Measurements from ENCODE around the gene TIGAR.

TIGAR gene

DNA sequence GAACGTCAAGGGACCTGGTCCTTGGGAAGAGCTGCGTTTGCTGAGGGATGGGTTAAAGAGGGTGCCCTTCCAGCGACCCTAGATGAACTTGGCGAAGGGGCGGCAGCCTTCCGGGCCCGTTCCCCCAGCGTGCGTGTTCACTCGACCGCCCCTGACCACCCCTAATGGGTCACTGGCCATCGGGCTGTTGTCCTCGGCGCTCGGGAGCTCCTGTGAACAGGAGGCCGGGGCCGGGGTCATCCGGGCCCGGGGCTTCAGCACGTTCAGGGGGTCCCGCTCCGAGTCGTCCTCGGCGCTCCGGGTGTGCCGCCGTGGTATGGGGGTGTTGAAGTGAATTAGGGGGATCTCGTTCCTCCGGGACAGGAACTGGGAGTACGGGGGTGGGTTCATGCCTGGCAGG lies 49.3 kb downstream of the TIGAR start:
- Histone ChIP-seq H3K27me3 (ENCODE audit: control insufficient read depth in 2 of 2, insufficient read depth in 2 of 2, low read length in 2 of 2) (peaks cover 5% of the 10 kb centered on the region in 2 donors), H3K27ac (ENCODE audit: low read depth in 2 of 2, low read length in 2 of 2) (no peak overlapping the region), H3K9ac (ENCODE audit: low read depth in 1 of 2, low read length in 2 of 2) (no peak overlapping the region), H3K36me3 (ENCODE audit: control insufficient read depth in 2 of 2, insufficient read depth in 2 of 2, low read length in 2 of 2) (no peaks in the 10 kb centered on the region), H3K4me1 (ENCODE audit: control insufficient read depth in 2 of 2, insufficient read depth in 2 of 2, low read length in 2 of 2) (no peaks in the 10 kb centered on the region), H3K9me3 (ENCODE audit: control insufficient read depth in 2 of 2, low read length in 2 of 2) (no peaks in the 10 kb centered on the region), H3K4me3 (ENCODE audit: low read length in 2 of 2) (no peak overlapping the region)

DNA sequence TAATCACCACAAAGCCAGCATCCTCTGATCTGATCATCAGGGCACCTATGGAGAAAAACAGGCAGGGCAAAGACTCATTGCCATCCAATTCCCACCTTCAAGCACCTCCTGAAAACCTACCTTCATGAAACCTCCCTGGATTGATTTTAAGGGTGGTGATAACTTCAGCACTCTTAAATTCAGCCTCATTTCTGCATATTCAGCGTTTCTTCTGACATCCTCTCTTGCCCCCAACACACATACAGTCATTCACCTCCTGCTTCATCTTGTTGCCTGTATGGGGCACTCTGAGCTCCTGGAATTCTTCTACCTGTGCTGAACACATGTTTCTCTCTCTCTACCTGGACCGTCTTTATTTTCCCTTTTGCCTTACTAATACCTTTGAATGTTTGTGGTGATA lies 51.6 kb downstream of the TIGAR start:
- no peak overlapping the region for H3K4me3 ChIP-seq (ENCODE audit: low read length in 2 of 2)
- H3K4me1 ChIP-seq (ENCODE audit: control insufficient read depth in 2 of 2, insufficient read depth in 2 of 2, low read length in 2 of 2) = no peaks in the 10 kb centered on the region
- no peaks in the 10 kb centered on the region for H3K9me3 ChIP-seq (ENCODE audit: control insufficient read depth in 2 of 2, low read length in 2 of 2)
- H3K27me3 ChIP-seq (ENCODE audit: control insufficient read depth in 2 of 2, insufficient read depth in 2 of 2, low read length in 2 of 2) = peaks cover 5 to 6% of the 10 kb centered on the region in 2 donors
- H3K36me3 ChIP-seq (ENCODE audit: control insufficient read depth in 2 of 2, insufficient read depth in 2 of 2, low read length in 2 of 2) = no peaks in the 10 kb centered on the region
- no peak overlapping the region for H3K27ac ChIP-seq (ENCODE audit: low read depth in 2 of 2, low read length in 2 of 2)
- no peak overlapping the region for H3K9ac ChIP-seq (ENCODE audit: low read depth in 1 of 2, low read length in 2 of 2)

DNA sequence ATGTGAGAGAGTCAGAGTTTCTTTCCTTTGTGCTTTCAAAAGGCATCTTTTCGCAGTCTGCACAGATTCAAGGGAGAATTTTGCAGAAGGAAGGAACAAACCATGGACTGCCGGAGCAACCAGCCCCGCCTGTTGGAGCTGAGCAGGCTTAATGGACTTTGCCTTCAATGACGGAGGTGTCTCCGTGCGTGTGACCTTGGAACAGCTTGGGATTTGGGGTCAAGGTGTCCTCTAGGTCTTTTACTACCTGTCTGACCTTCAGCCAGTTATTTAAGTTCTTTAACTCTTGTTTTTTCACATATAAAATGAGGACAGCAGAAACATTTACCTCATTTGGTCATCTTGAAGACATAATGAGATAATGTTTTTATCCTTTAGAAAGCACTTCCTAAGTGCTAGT lies 54.4 kb downstream of the TIGAR start:
- H3K27me3 ChIP-seq (ENCODE audit: control insufficient read depth in 2 of 2, insufficient read depth in 2 of 2, low read length in 2 of 2) = peaks cover 5 to 8% of the 10 kb centered on the region in 2 donors
- H3K4me1 ChIP-seq (ENCODE audit: control insufficient read depth in 2 of 2, insufficient read depth in 2 of 2, low read length in 2 of 2) = no peaks in the 10 kb centered on the region
- no peak overlapping the region for H3K9ac ChIP-seq (ENCODE audit: low read depth in 1 of 2, low read length in 2 of 2)
- no peak overlapping the region for H3K27ac ChIP-seq (ENCODE audit: low read depth in 2 of 2, low read length in 2 of 2)
- no peaks in the 10 kb centered on the region for H3K36me3 ChIP-seq (ENCODE audit: control insufficient read depth in 2 of 2, insufficient read depth in 2 of 2, low read length in 2 of 2)
- no peaks in the 10 kb centered on the region for H3K9me3 ChIP-seq (ENCODE audit: control insufficient read depth in 2 of 2, low read length in 2 of 2)
- H3K4me3 ChIP-seq (ENCODE audit: low read length in 2 of 2) = no peak overlapping the region

DNA sequence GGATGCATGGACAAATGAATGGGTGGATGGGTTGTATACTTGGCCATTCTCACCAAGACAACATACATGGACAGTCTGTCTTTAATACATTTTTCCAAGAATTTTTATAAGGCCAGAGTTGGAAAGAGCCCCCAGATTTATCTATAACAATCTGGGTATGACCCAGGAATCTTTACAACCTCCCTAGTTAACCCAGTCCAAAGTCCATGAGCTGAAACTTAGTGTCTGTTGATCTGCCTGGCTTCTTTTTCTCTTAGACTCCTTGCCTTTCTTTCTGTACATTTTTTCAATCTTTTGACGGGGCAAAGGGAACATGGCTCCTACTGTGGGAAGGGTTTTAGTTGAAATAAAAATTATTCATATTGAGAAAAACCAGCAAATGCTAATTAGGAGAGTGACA lies 57.8 kb downstream of the TIGAR start:
- no peaks in the 10 kb centered on the region for H3K9me3 ChIP-seq (ENCODE audit: control insufficient read depth in 2 of 2, low read length in 2 of 2)
- peaks cover 5 to 7% of the 10 kb centered on the region in 2 donors for H3K27me3 ChIP-seq (ENCODE audit: control insufficient read depth in 2 of 2, insufficient read depth in 2 of 2, low read length in 2 of 2)
- no peak overlapping the region for H3K27ac ChIP-seq (ENCODE audit: low read depth in 2 of 2, low read length in 2 of 2)
- no peak overlapping the region for H3K9ac ChIP-seq (ENCODE audit: low read depth in 1 of 2, low read length in 2 of 2)
- no peak overlapping the region for H3K4me3 ChIP-seq (ENCODE audit: low read length in 2 of 2)
- H3K36me3 ChIP-seq (ENCODE audit: control insufficient read depth in 2 of 2, insufficient read depth in 2 of 2, low read length in 2 of 2) = no peaks in the 10 kb centered on the region
- no peaks in the 10 kb centered on the region for H3K4me1 ChIP-seq (ENCODE audit: control insufficient read depth in 2 of 2, insufficient read depth in 2 of 2, low read length in 2 of 2)

DNA sequence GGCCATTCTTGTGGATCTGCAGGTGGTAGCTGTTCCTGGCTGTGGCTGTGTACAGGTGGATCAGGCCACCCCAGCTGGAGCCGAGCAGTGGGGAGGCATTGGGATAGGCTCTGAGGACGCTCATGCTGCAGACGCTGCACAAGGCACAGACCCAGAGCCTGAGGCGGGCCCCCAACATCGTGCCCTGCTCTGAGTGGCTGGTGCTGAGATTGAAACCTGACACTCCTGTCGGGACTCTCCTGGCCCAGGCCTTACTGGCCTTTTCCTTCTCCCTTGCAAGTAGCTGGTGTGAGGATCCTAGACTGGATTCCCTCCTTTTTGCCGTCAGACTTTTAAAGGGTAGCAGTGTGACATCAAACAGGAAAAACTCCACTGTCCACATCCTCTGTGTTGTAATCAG lies 58.4 kb downstream of the TIGAR start, which contains the start of gene FGF23:
Gene FGF23, minus strand, starts transcription at position 308 of the 400 bp plus-strand sequence. Its CDS starts 130 bp downstream, at position 178.
- H3K4me3 ChIP-seq (ENCODE audit: low read length in 2 of 2) = no peak within 1 kb of the TSS
- no peak within 1 kb of the TSS for H3K9ac ChIP-seq (ENCODE audit: low read depth in 1 of 2, low read length in 2 of 2)
- peaks cover 5 to 7% of the 10 kb centered on the region in 2 donors for H3K27me3 ChIP-seq (ENCODE audit: control insufficient read depth in 2 of 2, insufficient read depth in 2 of 2, low read length in 2 of 2)
- H3K4me1 ChIP-seq (ENCODE audit: control insufficient read depth in 2 of 2, insufficient read depth in 2 of 2, low read length in 2 of 2) = no peaks in the 10 kb centered on the region
- H3K9me3 ChIP-seq (ENCODE audit: control insufficient read depth in 2 of 2, low read length in 2 of 2) = no peaks in the 10 kb centered on the region
- H3K36me3 ChIP-seq (ENCODE audit: control insufficient read depth in 2 of 2, insufficient read depth in 2 of 2, low read length in 2 of 2) = no peaks in the 10 kb centered on the region
- no peak within 1 kb of the TSS for H3K27ac ChIP-seq (ENCODE audit: low read depth in 2 of 2, low read length in 2 of 2)

DNA sequence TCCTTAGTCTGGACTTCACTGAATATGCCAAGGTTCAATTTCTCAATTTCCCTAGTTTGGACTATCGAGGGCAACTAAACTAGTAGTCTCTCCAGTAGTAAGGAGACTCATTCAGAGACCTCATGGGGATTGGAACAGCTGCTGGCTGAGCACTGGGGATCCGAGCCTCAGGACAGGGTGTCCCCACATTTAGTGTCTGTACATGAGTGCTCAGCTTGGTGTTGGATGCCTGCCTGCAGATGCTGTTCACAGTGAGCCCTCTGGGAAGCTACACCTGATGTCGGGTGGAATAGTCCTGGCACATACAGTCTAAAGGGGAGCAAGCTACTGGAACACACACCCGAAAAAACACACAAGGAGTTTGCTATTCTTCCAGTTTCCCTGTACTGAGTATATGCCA lies 59.3 kb downstream of the TIGAR start:
- Histone ChIP-seq H3K4me3 (ENCODE audit: low read length in 2 of 2) (no peak overlapping the region), H3K27me3 (ENCODE audit: control insufficient read depth in 2 of 2, insufficient read depth in 2 of 2, low read length in 2 of 2) (peaks cover 0 to 7% of the 10 kb centered on the region in 2 donors), H3K36me3 (ENCODE audit: control insufficient read depth in 2 of 2, insufficient read depth in 2 of 2, low read length in 2 of 2) (no peaks in the 10 kb centered on the region), H3K9me3 (ENCODE audit: control insufficient read depth in 2 of 2, low read length in 2 of 2) (no peaks in the 10 kb centered on the region), H3K27ac (ENCODE audit: low read depth in 2 of 2, low read length in 2 of 2) (no peak overlapping the region), H3K9ac (ENCODE audit: low read depth in 1 of 2, low read length in 2 of 2) (no peak overlapping the region), H3K4me1 (ENCODE audit: control insufficient read depth in 2 of 2, insufficient read depth in 2 of 2, low read length in 2 of 2) (no peaks in the 10 kb centered on the region)

DNA sequence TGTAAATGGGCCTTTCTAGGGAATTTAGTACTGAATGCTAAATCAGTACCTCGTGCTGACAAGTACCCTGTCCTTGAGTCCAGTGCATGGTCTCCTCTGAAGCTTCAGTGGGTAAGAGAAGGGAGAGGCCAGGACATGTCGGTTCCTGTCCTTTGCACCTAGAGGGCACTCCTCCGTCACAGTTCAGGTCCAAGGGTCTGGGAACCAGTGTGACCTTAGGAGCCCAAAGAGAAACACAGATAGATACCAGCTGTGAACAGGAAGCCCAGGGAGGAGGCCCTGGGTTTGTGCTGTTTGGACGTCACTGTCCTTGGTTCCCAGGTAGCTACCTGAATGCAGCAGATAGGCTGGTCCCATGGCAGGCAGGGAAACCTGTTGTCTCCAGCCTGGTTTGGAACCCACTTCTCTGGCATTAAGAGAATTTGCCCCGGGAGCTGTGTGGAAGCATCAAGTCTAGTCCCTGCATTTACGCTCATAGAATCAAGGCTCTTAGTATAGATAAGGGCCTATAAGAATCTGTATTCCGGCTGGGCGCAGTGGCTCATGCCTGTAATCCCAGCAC lies 62.4 kb downstream of the TIGAR start:
- no peaks in the 10 kb centered on the region for H3K9me3 ChIP-seq (ENCODE audit: control insufficient read depth in 2 of 2, low read length in 2 of 2)
- H3K36me3 ChIP-seq (ENCODE audit: control insufficient read depth in 2 of 2, insufficient read depth in 2 of 2, low read length in 2 of 2) = no peaks in the 10 kb centered on the region
- H3K27me3 ChIP-seq (ENCODE audit: control insufficient read depth in 2 of 2, insufficient read depth in 2 of 2, low read length in 2 of 2) = peaks cover 0 to 4% of the 10 kb centered on the region in 2 donors
- no peak overlapping the region for H3K4me3 ChIP-seq (ENCODE audit: low read length in 2 of 2)
- H3K9ac ChIP-seq (ENCODE audit: low read depth in 1 of 2, low read length in 2 of 2) = no peak overlapping the region
- H3K4me1 ChIP-seq (ENCODE audit: control insufficient read depth in 2 of 2, insufficient read depth in 2 of 2, low read length in 2 of 2) = no peaks in the 10 kb centered on the region
- no peak overlapping the region for H3K27ac ChIP-seq (ENCODE audit: low read depth in 2 of 2, low read length in 2 of 2)

DNA sequence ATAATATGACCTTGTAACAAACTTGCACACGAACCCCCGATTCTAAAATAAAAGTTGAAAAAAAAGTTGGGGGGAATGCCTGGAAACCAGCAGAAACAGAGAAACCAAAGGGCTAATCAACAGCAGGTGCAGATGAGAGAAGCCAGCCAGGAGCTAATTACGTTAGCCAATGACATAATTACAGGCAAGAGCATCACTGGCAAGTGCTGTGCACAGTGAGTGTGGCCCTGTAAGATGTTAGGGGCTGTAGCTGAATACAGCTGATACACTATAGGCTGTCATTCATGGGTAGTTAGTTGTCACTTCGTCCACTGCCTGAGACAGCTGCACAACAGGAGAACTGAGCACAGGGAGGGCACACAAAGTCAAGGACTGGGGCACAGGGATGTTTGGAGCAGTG lies 65.8 kb downstream of the TIGAR start:
- H3K27me3 ChIP-seq (ENCODE audit: control insufficient read depth in 2 of 2, insufficient read depth in 2 of 2, low read length in 2 of 2) = no peaks in the 10 kb centered on the region

DNA sequence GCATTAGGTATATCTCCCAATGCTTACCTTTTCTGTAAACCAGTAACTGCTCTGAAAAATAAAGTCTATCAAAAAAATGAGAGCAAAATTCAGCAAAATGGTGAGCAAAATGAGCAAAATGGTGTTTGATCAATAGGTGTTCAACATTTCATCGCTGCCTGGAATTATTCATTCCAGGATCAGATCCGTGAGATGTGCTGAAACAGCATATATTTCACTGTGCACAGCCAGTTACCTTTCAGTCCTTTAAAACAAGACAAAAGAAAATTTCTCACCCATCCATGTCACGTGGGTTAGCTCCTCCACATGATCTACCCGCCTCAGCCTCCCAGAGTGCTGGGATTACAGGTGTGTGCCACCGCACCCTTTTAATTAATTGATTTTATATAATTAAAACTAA lies 66.6 kb downstream of the TIGAR start:
- H3K27me3 ChIP-seq (ENCODE audit: control insufficient read depth in 2 of 2, insufficient read depth in 2 of 2, low read length in 2 of 2) = no peaks in the 10 kb centered on the region

More for the DNA sequence above, 65.8 kb downstream of the TIGAR start:
- Histone ChIP-seq H3K4me1 (ENCODE audit: control insufficient read depth in 2 of 2, insufficient read depth in 2 of 2, low read length in 2 of 2) (no peaks in the 10 kb centered on the region), H3K9ac (ENCODE audit: low read depth in 1 of 2, low read length in 2 of 2) (no peak overlapping the region), H3K27ac (ENCODE audit: low read depth in 2 of 2, low read length in 2 of 2) (no peak overlapping the region), H3K9me3 (ENCODE audit: control insufficient read depth in 2 of 2, low read length in 2 of 2) (no peaks in the 10 kb centered on the region), H3K4me3 (ENCODE audit: low read length in 2 of 2) (no peak overlapping the region), H3K36me3 (ENCODE audit: control insufficient read depth in 2 of 2, insufficient read depth in 2 of 2, low read length in 2 of 2) (no peaks in the 10 kb centered on the region)

DNA sequence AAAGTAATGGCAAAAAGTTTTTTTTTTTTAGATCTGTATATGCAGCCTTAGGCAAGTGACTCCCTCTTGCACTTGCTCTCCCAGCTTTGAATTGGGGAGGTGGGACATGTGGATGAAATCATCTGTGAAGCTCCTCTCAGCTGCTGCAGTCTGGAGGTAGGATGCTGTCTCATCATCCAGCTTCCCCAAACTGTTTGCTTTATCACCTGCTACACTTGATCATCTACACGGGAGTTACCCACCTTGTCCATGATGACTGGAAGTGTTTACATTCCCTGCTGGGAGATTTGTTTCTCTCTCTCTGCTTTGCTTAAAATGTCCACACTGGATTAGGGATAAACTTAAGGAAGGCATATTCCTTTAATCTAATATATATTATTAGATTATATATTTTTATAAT lies 67.0 kb downstream of the TIGAR start:
- no peaks in the 10 kb centered on the region for H3K4me1 ChIP-seq (ENCODE audit: control insufficient read depth in 2 of 2, insufficient read depth in 2 of 2, low read length in 2 of 2)

More for the DNA sequence above, 66.6 kb downstream of the TIGAR start:
- no peak overlapping the region for H3K4me3 ChIP-seq (ENCODE audit: low read length in 2 of 2)
- H3K27ac ChIP-seq (ENCODE audit: low read depth in 2 of 2, low read length in 2 of 2) = no peak overlapping the region
- no peaks in the 10 kb centered on the region for H3K9me3 ChIP-seq (ENCODE audit: control insufficient read depth in 2 of 2, low read length in 2 of 2)
- no peak overlapping the region for H3K9ac ChIP-seq (ENCODE audit: low read depth in 1 of 2, low read length in 2 of 2)
- no peaks in the 10 kb centered on the region for H3K4me1 ChIP-seq (ENCODE audit: control insufficient read depth in 2 of 2, insufficient read depth in 2 of 2, low read length in 2 of 2)
- no peaks in the 10 kb centered on the region for H3K36me3 ChIP-seq (ENCODE audit: control insufficient read depth in 2 of 2, insufficient read depth in 2 of 2, low read length in 2 of 2)

DNA sequence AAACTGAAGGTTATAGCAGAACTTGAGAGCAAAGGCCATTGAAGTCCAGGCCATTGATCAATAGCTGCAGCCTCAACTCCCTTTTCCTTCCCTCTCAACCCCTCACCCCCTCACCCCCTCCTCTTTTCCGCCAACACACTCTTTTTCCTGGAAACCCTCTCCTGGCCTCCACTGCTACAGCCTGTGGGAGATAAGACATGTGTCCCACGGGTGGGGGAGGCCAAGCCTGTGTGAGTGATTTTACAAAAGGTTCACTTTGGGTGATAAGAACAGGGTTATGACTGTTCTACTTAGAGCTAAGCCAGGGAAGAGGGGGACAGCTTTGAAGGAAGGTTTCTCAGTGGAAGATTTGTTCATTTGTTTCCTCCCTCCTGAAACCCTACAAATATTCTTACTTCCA lies 67.6 kb downstream of the TIGAR start:
- H3K9ac ChIP-seq (ENCODE audit: low read depth in 1 of 2, low read length in 2 of 2) = no peak overlapping the region
- H3K4me3 ChIP-seq (ENCODE audit: low read length in 2 of 2) = no peak overlapping the region

More for the DNA sequence above, 67.0 kb downstream of the TIGAR start:
- Histone ChIP-seq H3K36me3 (ENCODE audit: control insufficient read depth in 2 of 2, insufficient read depth in 2 of 2, low read length in 2 of 2) (no peaks in the 10 kb centered on the region), H3K27me3 (ENCODE audit: control insufficient read depth in 2 of 2, insufficient read depth in 2 of 2, low read length in 2 of 2) (no peaks in the 10 kb centered on the region), H3K9me3 (ENCODE audit: control insufficient read depth in 2 of 2, low read length in 2 of 2) (no peaks in the 10 kb centered on the region), H3K27ac (ENCODE audit: low read depth in 2 of 2, low read length in 2 of 2) (no peak overlapping the region), H3K4me3 (ENCODE audit: low read length in 2 of 2) (no peak overlapping the region), H3K9ac (ENCODE audit: low read depth in 1 of 2, low read length in 2 of 2) (no peak overlapping the region)

More for the DNA sequence above, 67.6 kb downstream of the TIGAR start:
- Histone ChIP-seq H3K36me3 (ENCODE audit: control insufficient read depth in 2 of 2, insufficient read depth in 2 of 2, low read length in 2 of 2) (no peaks in the 10 kb centered on the region), H3K27me3 (ENCODE audit: control insufficient read depth in 2 of 2, insufficient read depth in 2 of 2, low read length in 2 of 2) (no peaks in the 10 kb centered on the region), H3K27ac (ENCODE audit: low read depth in 2 of 2, low read length in 2 of 2) (no peak overlapping the region), H3K4me1 (ENCODE audit: control insufficient read depth in 2 of 2, insufficient read depth in 2 of 2, low read length in 2 of 2) (no peaks in the 10 kb centered on the region), H3K9me3 (ENCODE audit: control insufficient read depth in 2 of 2, low read length in 2 of 2) (no peaks in the 10 kb centered on the region)

Measured in mucosa of rectum (tissue), 2 donors.